ENCODE data around the gene SPSB2.

GRCh38 chr12:6830999-6831398, 42.1 kb downstream of the SPSB2 start:
- TF ChIP-seq POLR2A (IDR thresholded peaks at IDR 0.05; ENCODE audit: extremely low read depth, insufficient read length) (no peak), CTCF (IDR thresholded peaks at IDR 0.05; ENCODE audit: low read depth, low read length) (no peak), MAX (IDR thresholded peaks at IDR 0.05; ENCODE audit: low read depth, low read length) (no peak)

Data from NB4 (cell line).